ENCODE results near the gene VEZT.
"Not testable (repeated sequence)": the region's sequence is repeated elsewhere in the genome, so short reads cannot be mapped to it uniquely, and the experiment has no call there.

Gene VEZT

GRCh38 chr12:95257541-95257940, 39.9 kb downstream of the VEZT start:
- DNase-seq (ENCODE audit: low read depth): no peak

DNA sequence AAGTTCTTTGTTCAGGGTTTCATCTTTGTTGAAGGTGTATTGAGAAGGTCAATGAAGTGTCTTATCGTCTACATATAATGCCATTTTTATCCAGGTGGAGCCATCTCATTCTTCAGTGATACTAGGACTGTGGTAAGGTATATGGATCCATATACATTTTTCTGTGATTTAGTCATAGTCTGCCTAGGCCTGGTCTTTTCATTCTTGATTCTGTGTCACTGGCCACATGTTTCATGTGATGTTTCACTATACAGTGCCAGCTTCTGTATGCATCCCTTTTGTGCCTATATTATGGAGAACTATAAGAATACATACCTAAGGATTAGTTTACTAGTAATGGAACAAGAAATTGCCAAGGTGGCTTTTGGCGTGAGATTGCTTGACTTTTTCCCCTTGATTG, 40.5 kb downstream of the VEZT start:
- peak; percentile 70 for DNase-seq (ENCODE audit: low read depth)

DNA sequence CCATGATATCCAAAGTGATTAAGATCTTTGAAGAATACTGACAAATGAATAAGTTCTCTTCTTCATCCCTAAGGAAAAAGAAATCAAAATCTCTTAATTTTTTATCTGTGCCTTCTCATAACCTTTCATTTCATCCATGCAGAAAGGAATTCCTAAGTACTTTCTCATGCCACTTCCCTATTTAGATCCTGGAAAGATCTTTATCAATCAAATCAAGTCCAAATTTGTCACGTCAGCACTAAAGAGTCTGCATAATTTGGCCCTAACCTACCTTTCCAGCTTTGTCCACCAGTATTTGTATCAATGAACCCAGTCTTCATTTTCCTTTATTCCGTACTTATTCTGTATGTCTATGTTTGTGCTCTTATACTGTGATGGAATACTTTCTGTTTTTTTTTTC, 41.2 kb downstream of the VEZT start:
- DNase-seq (ENCODE audit: low read depth): peak; percentile 17

DNA sequence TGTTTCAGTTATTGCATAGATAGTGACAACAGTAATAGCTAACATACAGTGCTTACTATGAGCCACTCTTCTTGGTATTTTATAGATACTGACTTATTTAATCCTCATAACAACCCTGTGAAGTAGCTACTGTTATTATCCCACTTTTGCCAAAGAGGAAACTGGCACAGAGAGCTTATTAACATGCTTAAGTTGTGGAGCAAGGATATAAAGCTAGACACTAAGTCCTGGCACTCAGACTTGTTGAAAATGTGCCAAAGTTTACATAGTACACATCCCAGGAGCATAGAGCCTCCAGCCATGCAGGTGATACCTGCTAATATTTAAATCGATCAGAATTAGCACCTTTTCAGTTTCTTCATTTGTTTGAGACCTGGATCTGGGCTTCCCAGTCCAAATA, 41.8 kb downstream of the VEZT start:
- no peak for DNase-seq (ENCODE audit: low read depth)

GRCh38 chr12:95261109-95261508, 43.5 kb downstream of the VEZT start:
- no peak for DNase-seq (ENCODE audit: low read depth)

GRCh38 chr12:95262808-95263207, 45.2 kb downstream of the VEZT start:
- peak; percentile 50 for DNase-seq (ENCODE audit: low read depth)

DNA sequence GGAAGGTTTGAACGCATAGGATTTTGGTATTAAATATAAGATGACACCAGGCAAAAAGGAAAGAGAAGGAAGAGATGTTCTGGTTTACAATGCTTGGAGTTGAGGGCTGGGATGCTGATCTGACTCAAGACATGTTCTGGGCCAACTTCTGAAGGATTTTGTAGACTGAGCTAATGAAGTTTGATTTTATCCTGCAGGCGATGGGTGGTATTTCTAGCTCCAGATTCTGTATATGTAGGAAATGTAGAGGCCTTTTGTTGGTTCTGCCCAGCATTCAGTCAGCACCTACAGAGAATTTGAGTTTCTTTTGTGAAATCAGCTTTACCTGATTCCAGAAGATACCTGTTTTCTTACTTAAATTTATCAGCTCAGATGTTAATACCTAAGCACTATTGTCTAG, 48.2 kb downstream of the VEZT start:
- no peak for DNase-seq (ENCODE audit: low read depth)

DNA sequence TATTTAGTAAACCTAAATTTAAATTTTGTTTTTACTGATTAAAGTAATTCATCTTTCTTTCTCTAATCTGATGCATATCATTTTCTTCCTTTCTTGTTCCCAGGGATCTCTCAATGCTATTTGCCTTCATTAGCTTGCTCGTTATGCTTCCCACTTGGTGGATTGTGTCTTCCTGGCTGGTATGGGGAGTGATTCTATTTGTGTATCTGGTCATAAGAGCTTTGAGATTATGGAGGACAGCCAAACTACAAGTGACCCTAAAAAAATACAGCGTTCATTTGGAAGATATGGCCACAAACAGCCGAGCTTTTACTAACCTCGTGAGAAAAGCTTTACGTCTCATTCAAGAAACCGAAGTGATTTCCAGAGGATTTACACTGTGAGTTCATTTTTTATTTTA, 48.6 kb downstream of the VEZT start:
- DNase-seq (ENCODE audit: low read depth): no peak

DNA sequence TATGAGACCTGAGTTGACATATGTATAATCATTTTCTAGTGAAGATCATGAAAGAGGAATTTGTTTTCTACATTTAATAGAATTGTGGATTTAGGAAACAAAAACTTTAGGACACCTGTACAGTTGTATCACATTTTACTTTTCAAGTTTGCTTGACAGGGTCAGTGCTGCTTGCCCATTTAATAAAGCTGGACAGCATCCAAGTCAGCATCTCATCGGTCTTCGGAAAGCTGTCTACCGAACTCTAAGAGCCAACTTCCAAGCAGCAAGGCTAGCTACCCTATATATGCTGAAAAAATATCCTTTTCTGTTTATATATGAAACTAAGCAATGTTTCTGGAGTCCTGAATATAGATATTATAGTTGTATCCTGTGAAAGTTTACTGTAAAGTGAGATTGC, 52.3 kb downstream of the VEZT start:
- no peak for DNase-seq (ENCODE audit: low read depth)

DNA sequence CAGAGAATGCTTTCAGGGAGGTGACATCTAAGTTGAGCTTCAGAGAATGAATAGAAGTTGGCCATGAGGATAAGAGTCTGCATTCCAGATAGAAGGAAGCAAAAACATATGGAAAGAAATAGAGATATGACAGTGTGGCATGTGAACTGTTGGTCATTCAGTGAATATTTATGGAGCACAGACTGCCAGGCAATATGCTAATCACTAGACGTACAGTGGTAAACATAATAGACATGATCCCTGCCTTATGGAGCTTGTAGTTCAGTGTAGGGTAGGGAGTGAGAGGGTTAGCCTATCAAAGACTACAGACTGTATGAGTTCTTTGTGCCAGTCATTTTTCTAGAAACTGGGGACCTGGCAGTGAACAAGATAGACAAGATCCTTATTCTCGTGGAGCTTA, 53.9 kb downstream of the VEZT start:
- DNase-seq (ENCODE audit: low read depth): no peak

DNA sequence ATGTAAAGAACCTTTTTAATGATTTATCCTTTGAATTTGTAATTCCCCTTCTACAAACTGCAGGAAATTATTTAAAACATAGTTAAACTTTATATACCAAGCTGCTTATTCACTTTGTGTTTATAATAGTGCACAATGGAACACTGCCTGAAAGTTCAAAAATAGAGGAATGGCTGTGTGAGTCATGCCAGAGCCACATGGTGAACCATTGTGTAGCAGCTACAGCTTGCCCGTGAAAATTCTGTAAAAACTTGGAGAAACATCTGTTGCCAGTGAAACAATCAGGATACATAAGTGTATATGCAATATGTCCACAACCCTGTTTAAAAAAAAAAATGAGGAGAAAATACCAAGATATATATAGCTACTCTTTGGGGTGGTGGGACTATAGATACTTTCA, 59.5 kb downstream of the VEZT start:
- peak; percentile 71 for DNase-seq (ENCODE audit: low read depth)

GRCh38 chr12:95279856-95280255, 62.2 kb downstream of the VEZT start:
- DNase-seq (ENCODE audit: low read depth): no peak

DNA sequence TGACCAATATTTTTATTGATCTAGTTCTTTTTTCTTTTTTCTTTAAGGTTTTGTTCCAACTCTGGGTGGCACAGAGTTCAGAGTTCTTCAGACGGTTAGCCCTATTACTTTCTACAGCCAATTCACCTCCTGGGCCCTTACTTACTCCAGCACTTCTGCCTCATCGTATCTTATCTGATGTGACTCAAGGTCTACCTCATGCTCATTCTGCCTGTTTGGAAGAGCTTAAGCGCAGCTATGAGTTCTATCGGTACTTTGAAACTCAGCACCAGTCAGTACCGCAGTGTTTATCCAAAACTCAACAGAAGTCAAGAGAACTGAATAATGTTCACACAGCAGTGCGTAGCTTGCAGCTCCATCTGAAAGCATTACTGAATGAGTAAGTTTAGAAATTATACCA, 64.7 kb downstream of the VEZT start:
- DNase-seq (ENCODE audit: low read depth): no peak

DNA sequence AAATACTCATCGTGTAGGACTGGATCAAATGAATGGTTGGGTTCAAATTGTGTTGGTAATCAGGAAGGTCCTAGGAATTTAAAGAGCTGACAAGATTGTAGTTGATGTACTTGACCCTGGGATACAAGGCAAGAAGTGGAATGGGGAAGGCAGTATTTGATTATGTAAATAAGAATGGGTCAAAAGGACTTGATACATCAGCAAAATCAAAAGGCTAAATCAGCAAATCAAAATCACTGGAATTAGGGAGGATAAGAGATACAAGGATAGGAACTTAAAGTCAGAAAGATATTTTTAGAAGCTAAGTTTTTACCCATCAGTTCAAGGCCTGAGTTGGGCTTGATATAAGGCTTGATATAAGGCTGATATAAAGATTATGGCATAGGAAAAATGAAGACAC, 65.8 kb downstream of the VEZT start:
- DNase-seq (ENCODE audit: low read depth): no peak

DNA sequence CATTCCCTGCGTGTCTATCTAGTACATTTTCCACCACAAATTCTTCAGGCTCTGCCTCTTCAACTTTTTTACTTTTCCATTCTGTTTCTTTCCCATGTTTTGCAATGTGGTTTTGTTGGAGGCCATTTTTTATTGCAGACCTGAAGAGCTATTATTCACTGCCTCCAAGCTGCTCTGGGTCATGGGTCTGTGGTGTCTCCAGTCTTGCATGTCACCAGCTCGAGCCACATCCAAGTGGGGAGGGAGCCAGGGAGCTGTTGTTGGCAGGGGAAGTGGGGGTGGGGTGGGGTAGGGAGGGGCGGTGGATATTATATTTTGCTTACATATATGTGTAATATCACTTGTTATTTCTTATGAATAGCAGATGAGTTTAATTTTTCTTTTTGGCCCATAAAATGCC, 69.1 kb downstream of the VEZT start:
- DNase-seq (ENCODE audit: low read depth): no peak

- no peak for DNase-seq (ENCODE audit: low read depth)
Measured at GRCh38 chr12:95291501-95291900, 73.9 kb downstream of the VEZT start.

- no peak for DNase-seq (ENCODE audit: low read depth)
Measured at GRCh38 chr12:95298916-95299315, 81.3 kb downstream of the VEZT start.

- DNase-seq (ENCODE audit: low read depth): no peak
Measured at GRCh38 chr12:95300286-95300685, 82.7 kb downstream of the VEZT start.

DNA sequence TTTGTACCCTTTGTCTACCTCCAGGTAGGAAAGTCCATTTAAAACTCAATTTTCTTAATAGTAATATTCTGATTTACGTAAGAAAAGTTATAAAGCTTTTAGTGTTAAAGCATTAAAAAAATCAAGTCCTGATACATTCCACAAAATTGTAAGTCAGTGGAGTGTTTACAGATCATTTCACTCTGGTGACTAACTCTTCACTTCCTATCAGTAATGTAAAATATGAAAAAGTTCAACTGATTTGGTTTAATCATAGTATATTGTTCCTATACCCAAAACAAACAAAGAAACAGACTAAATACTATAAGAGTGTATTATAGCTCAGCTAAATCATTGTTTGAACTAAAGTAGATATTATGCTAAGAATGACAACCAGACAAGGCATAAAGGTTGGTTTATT, 85.9 kb downstream of the VEZT start:
- peak; percentile 61 for DNase-seq (ENCODE audit: low read depth)

DNA sequence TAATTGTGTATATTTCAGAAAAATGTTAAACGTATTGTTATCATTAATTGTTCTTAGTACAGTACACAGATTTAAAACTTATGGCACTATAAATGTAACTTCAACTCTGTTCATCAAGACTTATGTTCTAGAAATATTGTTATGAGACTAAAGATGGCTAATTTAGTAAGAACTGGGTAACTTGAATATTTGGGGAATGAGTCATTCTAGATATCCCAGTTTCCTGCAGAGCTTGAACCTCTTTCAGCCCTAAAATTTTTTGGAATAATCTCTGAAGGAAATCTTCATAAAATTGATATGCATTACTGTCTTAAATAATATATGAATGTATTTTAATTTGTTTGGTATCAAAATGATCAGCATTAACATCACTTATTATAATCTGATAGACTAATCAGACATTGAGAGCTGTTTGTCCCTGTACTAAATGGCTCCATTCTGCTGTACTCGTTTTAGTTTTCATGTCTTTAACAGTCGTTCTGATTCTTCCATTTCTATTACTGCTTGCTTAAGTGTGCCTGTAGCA, 87.1 kb downstream of the VEZT start:
- DNase-seq (ENCODE audit: low read depth): peak; percentile 60

DNA sequence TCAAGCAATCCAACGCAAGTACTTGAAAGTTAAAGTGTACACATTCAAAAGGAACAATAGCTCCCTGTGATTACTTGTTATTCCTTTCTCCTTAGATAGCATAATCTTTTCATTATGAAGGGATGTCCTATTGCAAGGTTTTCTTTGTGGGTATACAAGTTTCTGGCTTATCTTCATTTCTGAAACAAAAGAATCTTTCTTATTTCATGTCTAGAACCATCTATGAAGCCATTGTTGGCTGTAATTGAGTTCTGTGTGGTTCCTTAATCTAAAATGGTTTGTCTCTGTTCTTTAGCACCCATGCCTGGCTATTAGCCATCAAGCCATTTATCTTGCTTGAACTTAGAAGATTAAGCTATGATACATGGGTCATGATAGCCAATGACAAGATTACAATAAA, 95.0 kb downstream of the VEZT start:
- no peak for DNase-seq (ENCODE audit: low read depth)

DNA sequence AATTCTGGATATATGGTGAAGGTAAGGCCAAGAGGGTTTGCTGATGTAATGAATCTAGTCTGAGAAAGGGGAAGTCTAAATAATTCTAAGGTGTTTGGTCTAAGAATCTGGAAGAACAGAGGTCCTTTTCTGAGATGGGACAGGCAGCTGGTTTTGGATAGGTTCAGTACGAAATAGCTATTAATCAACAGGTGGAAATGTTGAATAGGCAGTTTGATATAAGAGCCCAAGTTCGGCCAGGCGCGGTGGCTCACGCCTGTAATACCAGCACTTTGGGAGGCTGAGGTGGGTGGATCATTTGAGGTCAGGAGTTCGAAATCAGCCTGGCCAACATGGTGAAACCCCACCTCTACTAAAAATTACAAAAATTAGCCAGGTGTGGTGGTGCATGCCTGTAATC, 97.1 kb downstream of the VEZT start:
- DNase-seq (ENCODE audit: low read depth): not testable (repeated sequence)

- no peak for DNase-seq (ENCODE audit: low read depth)
Measured at GRCh38 chr12:95316798-95317197, 99.2 kb downstream of the VEZT start.

GRCh38 chr12:95318071-95318545, 100.5 kb downstream of the VEZT start:
- peak; percentile 72 for DNase-seq (ENCODE audit: low read depth)

All from ELR (cell line).